Panc1 (cell line): ENCODE data around the gene CFP. TPM values are rescaled to one million over a fixed set of nuclear protein-coding genes. Genes with fewer than 3 reads are reported as not detected.

Source experiments
- ATAC-seq: fragments of 200-7000 bp; cut with Tn5 transposase; 2 replicates; pipeline ENCODE4 v1.9.1; 2020; ENCODE audit warnings: mild to moderate bottlenecking, moderate library complexity
- BruUV-seq: library from RNA; stranded (reverse); fragments of 400-500 nt; replicated peaks from 2 replicates; lab custom pipeline; 2021; lab: Mats Ljungman, UMichigan
- CTCF ChIA-PET: fragments of 300-600 bp; sonication (Branson Sonifier 250); formaldehyde crosslinking; loops from one replicate; lab custom pipeline; 2022; ENCODE audit warnings: antibody characterized with exemption; lab: Charles Lee
- POLR2A ChIA-PET: fragments of 300-600 bp; sonication (Branson Sonifier 250); formaldehyde crosslinking; loops from one replicate; lab custom pipeline; 2022; ENCODE audit warnings: antibody characterized with exemption; lab: Charles Lee
- DNase-seq: peaks from one replicate; pipeline ENCODE4 v3.0.0-alpha.2; 2010; ENCODE audit warnings: low read depth, low spot score
- H3K27ac ChIP-seq: 2 replicates; pipeline ENCODE4 v1.5.1; 2011; ENCODE audit warnings: mild to moderate bottlenecking, low read length, inconsistent platforms
- H3K27me3 ChIP-seq: fragments of 200-500 bp; sonication (Bioruptor generic); 2 replicates; pipeline ENCODE4 v1.6.0; 2014; ENCODE audit warnings: low read length, inconsistent platforms; ENCODE audit not compliant: control insufficient read depth, insufficient read depth
- H3K36me3 ChIP-seq: fragments of 200-500 bp; sonication (Bioruptor generic); 2 replicates; pipeline ENCODE4 v1.5.1; 2014; ENCODE audit warnings: inconsistent platforms, mild to moderate bottlenecking, low read length, moderate library complexity; ENCODE audit not compliant: control insufficient read depth, insufficient read depth
- H3K4me1 ChIP-seq: 2 replicates; pipeline ENCODE4 v1.5.1; 2011; ENCODE audit warnings: inconsistent platforms, mild to moderate bottlenecking, low read length, moderate library complexity; ENCODE audit not compliant: control insufficient read depth, insufficient read depth
- H3K4me3 ChIP-seq, 2 experiments: 2 replicates each; pipeline ENCODE4 v1.5.1; 2011 to 2012; ENCODE audit warnings: low read depth in 2 of 2, low read length in 2 of 2, mild to moderate bottlenecking in 2 of 2, inconsistent platforms in 1 of 2, moderate library complexity in 1 of 2
- H3K9me3 ChIP-seq: fragments of 200-500 bp; sonication (Bioruptor generic); 2 replicates; pipeline ENCODE4 v1.5.1; 2014; ENCODE audit warnings: low read depth, mild to moderate bottlenecking, inconsistent platforms, low read length, moderate library complexity; ENCODE audit not compliant: control insufficient read depth, insufficient read depth
- POLR2AphosphoS5 ChIP-seq: IDR thresholded peaks from 2 replicates; pipeline ENCODE4 v1.6.1; 2012; ENCODE audit warnings: mild to moderate bottlenecking, low read depth, low read length, moderate library complexity
- SIN3A ChIP-seq: IDR thresholded peaks from 2 replicates; pipeline ENCODE4 v1.6.1; 2012; ENCODE audit warnings: low read depth, mild to moderate bottlenecking, low read length, moderate library complexity, borderline replicate concordance; ENCODE audit not compliant: insufficient read depth
- TCF7L2 ChIP-seq: IDR thresholded peaks from 2 replicates; pipeline ENCODE4 v1.6.1; 2011; ENCODE audit warnings: mild to moderate bottlenecking, low read depth, low read length, inconsistent platforms
- in situ Hi-C: cut with HindIII; loops from 2 replicates; pipeline ENCODE4 v1.10.0; 2016; ENCODE audit warnings: low sequenced_read_pairs, low pct_unique_long_range_greater_than_20kb
- intact Hi-C: fragments of 100-400 bp; cut with micrococcal nuclease; formaldehyde crosslinking; loops from one replicate; pipeline ENCODE4 v1.10.0; 2022; ENCODE audit not compliant: unreplicated experiment
- total RNA-seq: library from RNA; stranded (reverse); gene quantifications from one replicate; pipeline ENCODE4 v1.2.1, GENCODE V29; 2021; ENCODE audit not compliant: unreplicated experiment
- TF ChIP-seq, protein P1 (sequence below), 2 experiments: IDR thresholded peaks; 2 replicates each; pipeline ENCODE4 v1.6.1; 2011 to 2012; ENCODE audit warnings: low read depth in 2 of 2, control low read depth in 1 of 2, low read length in 1 of 2, mild to moderate bottlenecking in 1 of 2, moderate library complexity in 1 of 2; ENCODE audit not compliant: insufficient read depth in 1 of 2
- TF ChIP-seq, protein P2 (sequence below): fragments of 450-650 bp; IDR thresholded peaks from 2 replicates; pipeline ENCODE4 v1.5.1; 2017; ENCODE audit warnings: mild to moderate bottlenecking

Gene CFP
- total RNA-seq, 1 experiment from 2014 or later: 0.59 TPM

DNA sequence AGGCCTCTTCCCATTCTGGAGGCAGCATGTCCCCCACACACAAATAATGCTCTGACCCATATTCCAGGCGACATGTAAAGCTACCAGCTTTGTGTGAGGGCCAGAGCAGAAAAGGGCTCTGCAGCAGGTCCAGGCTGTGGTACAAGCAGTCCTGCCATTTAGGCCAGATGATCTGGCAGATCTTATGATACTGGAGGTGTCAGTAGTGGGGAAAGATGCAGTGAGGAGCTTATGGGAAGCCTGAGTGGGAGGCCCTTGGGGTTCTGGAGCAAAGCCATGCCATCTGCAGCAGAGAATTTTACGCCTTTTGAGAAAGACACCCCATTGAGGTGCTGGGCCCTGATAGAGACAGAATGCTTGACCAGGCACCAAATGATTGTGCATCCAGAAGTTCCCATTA, 17.8 kb downstream of the CFP start:
- POLR2A ChIA-PET: no interaction called here
- Histone ChIP-seq H3K36me3 (no peaks in the 10 kb centered on the region), H3K4me1 (peaks cover 2% of the 10 kb centered on the region; the same call in 1 of the 2 replicates), H3K9me3 (no peaks in the 10 kb centered on the region), H3K27ac (no peak overlapping the region), H3K4me3 (no peak overlapping the region), H3K27me3 (no peaks in the 10 kb centered on the region)
- TF ChIP-seq SIN3A (no peak), TCF7L2 (no peak)
- BruUV-seq: no TSS peak
- in situ Hi-C loops: no loop called here
- no peak for DNase-seq
- CTCF ChIA-PET: no interaction called here
- intact Hi-C loops: no loop called here
- no peak for ATAC-seq

DNA sequence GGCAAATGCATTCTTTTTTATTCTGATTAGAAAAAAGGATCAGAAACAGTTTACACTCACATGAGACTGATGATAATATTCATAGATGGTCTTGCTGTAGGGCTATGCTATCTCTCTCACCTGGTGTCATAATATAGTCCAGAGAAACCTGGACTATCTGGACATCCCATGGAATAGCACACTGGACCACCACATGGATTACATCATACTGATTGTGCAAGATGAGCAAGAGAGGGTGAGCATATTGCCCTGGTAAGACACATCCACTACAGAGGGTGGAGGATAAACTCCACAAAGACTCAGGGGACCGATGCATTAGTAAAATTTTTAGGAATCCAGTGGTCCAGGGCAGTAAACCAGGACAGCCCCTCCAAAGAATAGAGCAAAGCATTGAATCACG, 18.2 kb downstream of the CFP start:
- Histone ChIP-seq H3K36me3 (no peaks in the 10 kb centered on the region), H3K4me3 (no peak overlapping the region), H3K9me3 (no peaks in the 10 kb centered on the region), H3K27ac (no peak overlapping the region), H3K4me1 (peaks cover 2% of the 10 kb centered on the region; the same call in 1 of the 2 replicates), H3K27me3 (no peaks in the 10 kb centered on the region)
- ChIA-PET CTCF (no interaction called here), POLR2A (no interaction called here)
- no peak for TF ChIP-seq SIN3A
- TF ChIP-seq, protein P1, sequence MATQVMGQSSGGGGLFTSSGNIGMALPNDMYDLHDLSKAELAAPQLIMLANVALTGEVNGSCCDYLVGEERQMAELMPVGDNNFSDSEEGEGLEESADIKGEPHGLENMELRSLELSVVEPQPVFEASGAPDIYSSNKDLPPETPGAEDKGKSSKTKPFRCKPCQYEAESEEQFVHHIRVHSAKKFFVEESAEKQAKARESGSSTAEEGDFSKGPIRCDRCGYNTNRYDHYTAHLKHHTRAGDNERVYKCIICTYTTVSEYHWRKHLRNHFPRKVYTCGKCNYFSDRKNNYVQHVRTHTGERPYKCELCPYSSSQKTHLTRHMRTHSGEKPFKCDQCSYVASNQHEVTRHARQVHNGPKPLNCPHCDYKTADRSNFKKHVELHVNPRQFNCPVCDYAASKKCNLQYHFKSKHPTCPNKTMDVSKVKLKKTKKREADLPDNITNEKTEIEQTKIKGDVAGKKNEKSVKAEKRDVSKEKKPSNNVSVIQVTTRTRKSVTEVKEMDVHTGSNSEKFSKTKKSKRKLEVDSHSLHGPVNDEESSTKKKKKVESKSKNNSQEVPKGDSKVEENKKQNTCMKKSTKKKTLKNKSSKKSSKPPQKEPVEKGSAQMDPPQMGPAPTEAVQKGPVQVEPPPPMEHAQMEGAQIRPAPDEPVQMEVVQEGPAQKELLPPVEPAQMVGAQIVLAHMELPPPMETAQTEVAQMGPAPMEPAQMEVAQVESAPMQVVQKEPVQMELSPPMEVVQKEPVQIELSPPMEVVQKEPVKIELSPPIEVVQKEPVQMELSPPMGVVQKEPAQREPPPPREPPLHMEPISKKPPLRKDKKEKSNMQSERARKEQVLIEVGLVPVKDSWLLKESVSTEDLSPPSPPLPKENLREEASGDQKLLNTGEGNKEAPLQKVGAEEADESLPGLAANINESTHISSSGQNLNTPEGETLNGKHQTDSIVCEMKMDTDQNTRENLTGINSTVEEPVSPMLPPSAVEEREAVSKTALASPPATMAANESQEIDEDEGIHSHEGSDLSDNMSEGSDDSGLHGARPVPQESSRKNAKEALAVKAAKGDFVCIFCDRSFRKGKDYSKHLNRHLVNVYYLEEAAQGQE (IDR thresholded peaks at IDR 0.05; ENCODE audit: insufficient read depth in 1 of 2, low read depth in 2 of 2, low read length in 1 of 2): no peak
- TF ChIP-seq TCF7L2: no peak
- no peak for TF ChIP-seq POLR2AphosphoS5
- TF ChIP-seq, protein P2, sequence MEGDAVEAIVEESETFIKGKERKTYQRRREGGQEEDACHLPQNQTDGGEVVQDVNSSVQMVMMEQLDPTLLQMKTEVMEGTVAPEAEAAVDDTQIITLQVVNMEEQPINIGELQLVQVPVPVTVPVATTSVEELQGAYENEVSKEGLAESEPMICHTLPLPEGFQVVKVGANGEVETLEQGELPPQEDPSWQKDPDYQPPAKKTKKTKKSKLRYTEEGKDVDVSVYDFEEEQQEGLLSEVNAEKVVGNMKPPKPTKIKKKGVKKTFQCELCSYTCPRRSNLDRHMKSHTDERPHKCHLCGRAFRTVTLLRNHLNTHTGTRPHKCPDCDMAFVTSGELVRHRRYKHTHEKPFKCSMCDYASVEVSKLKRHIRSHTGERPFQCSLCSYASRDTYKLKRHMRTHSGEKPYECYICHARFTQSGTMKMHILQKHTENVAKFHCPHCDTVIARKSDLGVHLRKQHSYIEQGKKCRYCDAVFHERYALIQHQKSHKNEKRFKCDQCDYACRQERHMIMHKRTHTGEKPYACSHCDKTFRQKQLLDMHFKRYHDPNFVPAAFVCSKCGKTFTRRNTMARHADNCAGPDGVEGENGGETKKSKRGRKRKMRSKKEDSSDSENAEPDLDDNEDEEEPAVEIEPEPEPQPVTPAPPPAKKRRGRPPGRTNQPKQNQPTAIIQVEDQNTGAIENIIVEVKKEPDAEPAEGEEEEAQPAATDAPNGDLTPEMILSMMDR: no peak
- DNase-seq (no peak), ATAC-seq (no peak)
- in situ Hi-C loops (no loop called here), intact Hi-C loops (no loop called here)
- BruUV-seq: no TSS peak

DNA sequence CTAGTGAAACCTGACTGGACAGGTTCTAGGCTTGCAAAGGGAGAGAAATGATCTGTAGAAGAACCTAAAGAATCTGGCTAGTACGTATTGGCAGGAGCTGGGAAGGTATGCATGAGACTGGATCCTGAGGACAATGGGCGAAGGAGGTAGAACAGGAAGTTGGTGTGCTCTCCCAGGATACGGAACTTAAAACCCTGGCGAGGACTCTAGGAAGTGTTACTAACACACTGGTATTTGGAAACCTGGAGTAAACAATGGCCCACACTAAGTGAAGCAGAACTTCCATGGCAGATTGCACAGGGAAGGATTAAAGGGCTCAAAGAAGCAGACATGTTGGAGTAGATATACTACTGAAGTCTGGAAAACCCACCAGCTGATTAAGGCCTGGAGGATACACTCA, 19.2 kb downstream of the CFP start:
- Histone ChIP-seq H3K4me1 (peaks cover 2% of the 10 kb centered on the region; the same call in 1 of the 2 replicates), H3K27ac (no peak overlapping the region), H3K36me3 (no peaks in the 10 kb centered on the region), H3K27me3 (no peaks in the 10 kb centered on the region), H3K9me3 (no peaks in the 10 kb centered on the region), H3K4me3 (no peak overlapping the region)
- ChIA-PET POLR2A (no interaction called here), CTCF (interaction anchor here (0.7 kb wide), 1 partner anchor 10 kb away, joined by 3 read pairs; no protein-coding TSS in a partner anchor)
- ATAC-seq (no peak), DNase-seq (no peak)
- TF ChIP-seq, protein P1 (IDR thresholded peaks at IDR 0.05; ENCODE audit: insufficient read depth in 1 of 2, low read depth in 2 of 2, low read length in 1 of 2): no peak
- TF ChIP-seq TCF7L2 (no peak), SIN3A (no peak), POLR2AphosphoS5 (no peak)
- TF ChIP-seq, protein P2: no peak
- in situ Hi-C loops: no loop called here
- intact Hi-C loops: no loop called here
- no TSS peak for BruUV-seq
